HG02943 (cell line): Measurements from ENCODE around the gene ZNF613.

Experiments used
- ATAC-seq: cut with Tn5 transposase; IDR thresholded peaks from one replicate; pipeline ENCODE4 v1.9.1; 2021; ENCODE audit warnings: mild to moderate bottlenecking, low read depth, moderate library complexity; ENCODE audit not compliant: unreplicated experiment

Gene ZNF613

DNA sequence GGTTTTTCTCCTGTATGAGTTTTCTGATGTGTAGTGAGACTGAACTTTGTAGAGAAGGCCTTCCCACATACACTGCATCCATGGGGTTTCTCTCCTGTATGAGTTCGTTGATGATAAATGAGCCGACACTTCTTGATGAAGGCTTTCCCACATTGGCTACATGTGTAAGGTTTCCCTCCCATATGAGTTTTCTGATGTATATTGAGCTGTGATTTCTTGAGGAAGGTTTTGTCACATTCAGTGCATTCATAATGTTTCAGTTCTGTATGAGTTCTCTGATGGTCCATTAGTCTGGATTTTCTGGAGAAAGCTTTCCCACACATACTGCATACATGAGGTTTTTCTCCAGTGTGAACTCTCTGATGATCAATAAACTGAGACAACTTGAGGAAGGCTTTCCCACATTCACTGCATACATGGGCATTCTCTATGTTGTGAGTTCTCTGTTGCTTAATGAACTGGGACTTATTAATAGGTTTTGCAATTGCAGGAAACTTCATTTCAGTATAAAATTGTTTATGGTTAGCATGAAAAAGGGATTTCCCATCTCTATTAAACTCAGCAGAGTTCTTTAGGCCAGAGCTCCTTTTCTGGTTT is 66.9 kb downstream of the ZNF613 start:
- no peak for ATAC-seq
